Nephron progenitor cell (in vitro differentiated cells): ENCODE data around the gene MRPL27.
"Not testable (repeated sequence)": the region's sequence is repeated elsewhere in the genome, so short reads cannot be mapped to it uniquely, and the experiment has no call there.

Experiments used
- DNase-seq: peaks from one replicate; pipeline ENCODE4 v3.0.0; 2021
- H3K27ac Mint-ChIP-seq: 2 replicates; pipeline ENCODE4 v1.8.0; 2021; ENCODE audit warnings: mild to moderate bottlenecking, moderate library complexity, mixed read lengths
- H3K27me3 Mint-ChIP-seq: 2 replicates; pipeline ENCODE4 v1.8.0; 2021; ENCODE audit warnings: mild to moderate bottlenecking, low read depth, mixed read lengths; ENCODE audit not compliant: poor library complexity
- H3K36me3 Mint-ChIP-seq: 2 replicates; pipeline ENCODE4 v1.8.0; 2021; ENCODE audit warnings: low read depth, mixed read lengths
- H3K4me1 Mint-ChIP-seq: 2 replicates; pipeline ENCODE4 v1.8.0; 2021; ENCODE audit warnings: mixed read lengths
- H3K4me3 Mint-ChIP-seq: 2 replicates; pipeline ENCODE4 v1.8.0; 2021; ENCODE audit warnings: mild to moderate bottlenecking, moderate library complexity, mixed read lengths
- H3K9me3 Mint-ChIP-seq: 2 replicates; pipeline ENCODE4 v1.8.0; 2021; ENCODE audit warnings: mild to moderate bottlenecking, moderate library complexity, mixed read lengths
- CTCF ChIP-seq: fragments of 200-600 bp; sonication (generic); IDR thresholded peaks from 2 replicates; pipeline ENCODE4 v1.5.0; 2021; ENCODE audit warnings: antibody characterized with exemption

Gene MRPL27

GRCh38 chr17:50412188-50412732 is 39.3 kb upstream of the MRPL27 start:
- DNase-seq, result no peak
- no peaks in the 10 kb centered on the region for H3K9me3 Mint-ChIP-seq
- no peaks in the 10 kb centered on the region for H3K36me3 Mint-ChIP-seq
- H3K4me3 Mint-ChIP-seq, result no peak overlapping the region
- no peak for TF ChIP-seq CTCF
- no peak overlapping the region for H3K27ac Mint-ChIP-seq
- H3K27me3 Mint-ChIP-seq, result peaks cover 35% of the 10 kb centered on the region
- H3K4me1 Mint-ChIP-seq, result no peaks in the 10 kb centered on the region

GRCh38 chr17:50407921-50408320 is 34.9 kb upstream of the MRPL27 start:
- Mint-ChIP-seq H3K4me3 (no peak overlapping the region), H3K36me3 (no peaks in the 10 kb centered on the region), H3K27me3 (peaks cover 46% of the 10 kb centered on the region), H3K27ac (no peak overlapping the region), H3K4me1 (no peaks in the 10 kb centered on the region), H3K9me3 (no peaks in the 10 kb centered on the region)
- no peak for DNase-seq
- no peak for TF ChIP-seq CTCF

- no peak overlapping the region for H3K27ac Mint-ChIP-seq
- TF ChIP-seq CTCF, result no peak
- DNase-seq, result no peak
- H3K4me1 Mint-ChIP-seq, result no peaks in the 10 kb centered on the region
- H3K27me3 Mint-ChIP-seq, result peaks cover 37% of the 10 kb centered on the region
- no peak overlapping the region for H3K4me3 Mint-ChIP-seq
- no peaks in the 10 kb centered on the region for H3K36me3 Mint-ChIP-seq
- no peaks in the 10 kb centered on the region for H3K9me3 Mint-ChIP-seq
These were observed 33.6 kb upstream of the MRPL27 start for GRCh38 chr17:50406578-50406977.

GRCh38 chr17:50405351-50405750 is 32.4 kb upstream of the MRPL27 start:
- H3K27me3 Mint-ChIP-seq, result peaks cover 37% of the 10 kb centered on the region
- not testable (repeated sequence) for H3K27ac Mint-ChIP-seq, DNase-seq, H3K4me1 Mint-ChIP-seq, H3K9me3 Mint-ChIP-seq, H3K4me3 Mint-ChIP-seq, H3K36me3 Mint-ChIP-seq

- H3K4me3 Mint-ChIP-seq, H3K36me3 Mint-ChIP-seq, H3K27ac Mint-ChIP-seq, DNase-seq: not testable (repeated sequence)
- H3K9me3 Mint-ChIP-seq, result peaks cover 20% of the 10 kb centered on the region
- H3K4me1 Mint-ChIP-seq, result peaks cover 20% of the 10 kb centered on the region
- H3K27me3 Mint-ChIP-seq, result peaks cover 14% of the 10 kb centered on the region
These were observed 26.6 kb upstream of the MRPL27 start for GRCh38 chr17:50399591-50399990.

- peaks cover 20% of the 10 kb centered on the region for H3K4me1 Mint-ChIP-seq
- DNase-seq, H3K27me3 Mint-ChIP-seq, H3K4me3 Mint-ChIP-seq, H3K27ac Mint-ChIP-seq: not testable (repeated sequence)
- peaks cover 20% of the 10 kb centered on the region for H3K9me3 Mint-ChIP-seq
- peaks cover 11% of the 10 kb centered on the region for H3K36me3 Mint-ChIP-seq
These were observed 25.7 kb upstream of the MRPL27 start for GRCh38 chr17:50398672-50399071.

GRCh38 chr17:50397919-50398285 is 24.9 kb upstream of the MRPL27 start:
- H3K36me3 Mint-ChIP-seq, result peaks cover 18% of the 10 kb centered on the region
- H3K27me3 Mint-ChIP-seq, result no peaks in the 10 kb centered on the region
- DNase-seq, result no peak
- peaks cover 20% of the 10 kb centered on the region for H3K4me1 Mint-ChIP-seq
- H3K4me3 Mint-ChIP-seq, result peak overlapping the region; percentile 94
- no peak for TF ChIP-seq CTCF
- peaks cover 20% of the 10 kb centered on the region for H3K9me3 Mint-ChIP-seq
- H3K27ac Mint-ChIP-seq, result no peak overlapping the region
